ENCODE results near the gene OR13C5.
"Not testable (repeated sequence)": the region's sequence is repeated elsewhere in the genome, so short reads cannot be mapped to it uniquely, and the experiment has no call there.

The OR13C5 gene

DNA sequence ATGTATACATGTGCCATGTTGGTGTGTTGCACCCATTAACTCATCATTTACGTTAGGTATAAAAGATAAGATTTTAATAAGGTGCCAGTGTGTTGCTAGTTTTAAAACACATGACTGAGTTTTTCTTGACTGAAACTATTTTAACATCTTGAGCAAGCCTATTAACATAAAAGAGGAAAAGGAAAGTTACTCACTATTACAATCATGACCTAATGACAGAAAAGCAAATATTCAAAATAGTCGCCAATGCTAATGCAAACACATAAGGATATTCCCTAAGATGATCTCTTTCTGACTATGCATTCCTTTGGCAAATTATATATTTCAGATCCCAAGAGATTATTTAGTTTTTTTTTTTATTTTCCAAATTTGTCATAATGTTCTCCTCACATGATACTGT lies 12.0 kb upstream of the OR13C5 start:
- Histone ChIP-seq H3K27ac (no peak overlapping the region), H3K4me3 (ENCODE audit: low read depth in 1 of 2, low read length in 1 of 2) (no peak overlapping the region), H3K36me3 (no peaks in the 10 kb centered on the region), H3K4me1 (ENCODE audit: control insufficient read depth in 1 of 2, insufficient read depth in 1 of 2, low read depth in 1 of 2, low read length in 1 of 2) (no peaks in the 10 kb centered on the region), H3K9me3 (no peaks in the 10 kb centered on the region), H3K27me3 (no peaks in the 10 kb centered on the region)
- no peak for TF ChIP-seq CTCF (IDR thresholded peaks at IDR 0.05)

GRCh38 chr9:104608336-104608735 lies 9.1 kb upstream of the OR13C5 start:
- Histone ChIP-seq H3K27me3 (no peaks in the 10 kb centered on the region), H3K36me3 (no peaks in the 10 kb centered on the region), H3K9me3 (no peaks in the 10 kb centered on the region), H3K4me3 (ENCODE audit: low read depth in 1 of 2, low read length in 1 of 2) (no peak overlapping the region), H3K27ac (no peak overlapping the region), H3K4me1 (ENCODE audit: control insufficient read depth in 1 of 2, insufficient read depth in 1 of 2, low read depth in 1 of 2, low read length in 1 of 2) (no peaks in the 10 kb centered on the region)
- TF ChIP-seq CTCF (IDR thresholded peaks at IDR 0.05), result no peak

DNA sequence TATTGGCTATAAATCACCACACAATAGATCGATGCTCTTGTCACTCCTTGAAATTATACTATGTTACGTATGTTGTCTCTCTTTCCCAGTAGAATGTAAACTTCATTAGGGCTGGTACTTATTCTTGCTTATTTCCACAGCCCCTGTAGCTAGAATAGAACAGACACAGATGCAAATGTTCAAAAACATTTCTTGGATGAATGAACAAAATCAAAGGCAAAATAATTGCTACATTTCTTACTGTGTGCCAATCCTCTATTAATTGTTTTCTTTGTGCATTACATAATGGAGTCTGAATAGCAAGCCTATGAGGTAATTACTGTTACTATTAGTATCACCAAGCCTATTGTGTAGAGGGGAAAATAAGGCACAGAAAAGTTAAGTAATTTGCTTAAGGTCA lies 6.9 kb upstream of the OR13C5 start:
- H3K4me1 ChIP-seq (ENCODE audit: control insufficient read depth in 1 of 2, insufficient read depth in 1 of 2, low read depth in 1 of 2, low read length in 1 of 2), result no peaks in the 10 kb centered on the region
- H3K36me3 ChIP-seq, result no peaks in the 10 kb centered on the region
- no peak overlapping the region for H3K27ac ChIP-seq
- H3K27me3 ChIP-seq, result no peaks in the 10 kb centered on the region
- no peaks in the 10 kb centered on the region for H3K9me3 ChIP-seq
- TF ChIP-seq CTCF (IDR thresholded peaks at IDR 0.05), result no peak
- H3K4me3 ChIP-seq (ENCODE audit: low read depth in 1 of 2, low read length in 1 of 2), result no peak overlapping the region

DNA sequence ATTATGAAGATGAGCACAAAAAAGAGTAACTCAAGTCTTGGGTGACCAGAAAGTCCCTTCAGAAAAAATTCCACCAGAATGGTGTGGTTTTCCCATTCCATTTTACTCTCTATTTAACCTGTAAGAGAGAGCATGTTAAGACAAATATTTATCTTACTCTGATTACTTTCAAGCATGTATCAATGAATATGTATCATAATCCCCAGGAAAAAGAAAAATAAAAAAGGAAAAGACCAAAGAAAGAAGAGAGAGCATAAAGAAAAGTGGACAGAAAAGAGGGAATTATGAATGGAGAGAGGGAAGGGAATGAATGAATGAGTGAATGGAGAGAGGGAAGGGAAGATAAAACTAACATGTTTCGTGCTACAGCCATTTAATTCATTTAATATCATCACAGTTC lies 6.3 kb upstream of the OR13C5 start, which contains the start of gene OR13C2:
Gene OR13C2 (minus strand): TSS at position 101 of the 400 bp plus-strand sequence. CDS start 0 bp downstream, at position 101.
- not testable (repeated sequence) for H3K27ac ChIP-seq; H3K27me3 ChIP-seq; H3K4me1 ChIP-seq (ENCODE audit: control insufficient read depth in 1 of 2, insufficient read depth in 1 of 2, low read depth in 1 of 2, low read length in 1 of 2); H3K36me3 ChIP-seq; H3K9me3 ChIP-seq; H3K4me3 ChIP-seq (ENCODE audit: low read depth in 1 of 2, low read length in 1 of 2)

DNA sequence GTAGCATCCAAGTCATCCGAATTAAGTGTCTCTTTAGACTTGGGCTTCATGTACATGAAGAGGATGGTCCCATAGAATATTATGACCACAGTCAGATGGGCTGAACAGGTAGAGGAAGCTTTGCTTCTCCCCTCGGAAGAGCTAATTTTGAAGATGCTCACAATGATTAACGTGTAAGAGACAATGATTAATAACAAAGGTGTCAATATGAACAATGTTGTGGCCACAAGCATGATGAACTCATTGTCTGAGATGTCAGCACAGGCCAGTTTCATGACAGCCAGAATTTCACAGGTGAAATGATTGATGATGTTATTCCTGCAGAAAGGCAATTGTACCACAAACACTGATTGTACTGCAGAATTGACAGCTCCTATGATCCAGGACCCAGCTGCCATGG lies 5.6 kb upstream of the OR13C5 start:
- Histone ChIP-seq H3K27ac (no peak overlapping the region), H3K27me3 (no peaks in the 10 kb centered on the region), H3K9me3 (no peaks in the 10 kb centered on the region), H3K4me1 (ENCODE audit: control insufficient read depth in 1 of 2, insufficient read depth in 1 of 2, low read depth in 1 of 2, low read length in 1 of 2) (no peaks in the 10 kb centered on the region), H3K36me3 (no peaks in the 10 kb centered on the region), H3K4me3 (ENCODE audit: low read depth in 1 of 2, low read length in 1 of 2) (no peak overlapping the region)
- no peak for TF ChIP-seq CTCF (IDR thresholded peaks at IDR 0.05)

GRCh38 chr9:104598749-104599148 lies 464 bp downstream of the OR13C5 start:
- not testable (repeated sequence) for H3K4me1 ChIP-seq (ENCODE audit: control insufficient read depth in 1 of 2, insufficient read depth in 1 of 2, low read depth in 1 of 2, low read length in 1 of 2); H3K27ac ChIP-seq; H3K36me3 ChIP-seq; H3K4me3 ChIP-seq (ENCODE audit: low read depth in 1 of 2, low read length in 1 of 2); H3K27me3 ChIP-seq; H3K9me3 ChIP-seq

DNA sequence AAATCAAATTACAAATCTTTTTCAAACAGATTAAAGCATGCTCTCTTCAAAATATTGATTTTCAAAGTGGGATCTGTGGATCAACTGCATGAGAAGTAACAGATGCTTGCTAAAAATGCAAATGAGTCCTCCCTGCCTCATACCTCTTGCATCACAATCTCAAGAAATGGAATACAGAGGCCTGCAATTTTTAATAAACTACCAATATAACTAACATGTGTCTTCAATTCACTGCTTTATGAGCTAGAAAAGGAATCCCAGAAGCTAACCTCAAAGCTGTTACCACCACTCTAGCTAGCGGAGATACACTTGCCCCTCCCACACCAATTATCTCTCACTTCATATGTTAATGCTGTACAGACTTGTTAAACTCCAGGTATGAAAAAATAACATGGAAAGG lies 9.6 kb downstream of the OR13C5 start:
- H3K4me3 ChIP-seq (ENCODE audit: low read depth in 1 of 2, low read length in 1 of 2), result no peak overlapping the region
- H3K27ac ChIP-seq, result no peak overlapping the region
- H3K4me1 ChIP-seq (ENCODE audit: control insufficient read depth in 1 of 2, insufficient read depth in 1 of 2, low read depth in 1 of 2, low read length in 1 of 2), result no peaks in the 10 kb centered on the region
- H3K9me3 ChIP-seq, result no peaks in the 10 kb centered on the region
- H3K27me3 ChIP-seq, result no peaks in the 10 kb centered on the region
- H3K36me3 ChIP-seq, result no peaks in the 10 kb centered on the region
- no peak for TF ChIP-seq CTCF (IDR thresholded peaks at IDR 0.05)
